Brain pericyte (primary cell): ENCODE measurements around the gene LDLRAD3.
"Not testable (repeated sequence)": the region's sequence is repeated elsewhere in the genome, so short reads cannot be mapped to it uniquely, and the experiment has no call there.

Experiments
- DNase-seq: peaks from one replicate; pipeline ENCODE4 v3.0.0-alpha.2; 2012; ENCODE audit warnings: low read depth, low spot score

LDLRAD3 gene

DNA sequence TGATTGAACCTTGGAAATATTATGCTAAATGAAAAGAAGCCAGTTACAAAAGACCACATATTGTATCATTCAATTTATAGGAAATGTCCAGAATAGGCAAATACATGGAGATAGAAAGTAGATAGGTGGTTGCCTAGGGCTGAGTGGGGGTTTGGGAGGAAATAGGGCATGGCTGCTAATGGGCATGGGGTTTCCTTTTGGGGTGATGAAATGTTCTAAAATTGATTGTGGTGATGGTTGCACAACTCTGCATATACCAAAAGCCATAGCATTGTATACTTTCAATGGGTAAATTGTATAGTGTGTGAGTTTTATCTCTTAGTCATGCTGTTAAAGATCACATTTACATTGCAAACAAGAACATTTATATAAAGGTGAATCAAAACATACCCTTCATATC lies 48.7 kb downstream of the LDLRAD3 start:
- DNase-seq = no peak

DNA sequence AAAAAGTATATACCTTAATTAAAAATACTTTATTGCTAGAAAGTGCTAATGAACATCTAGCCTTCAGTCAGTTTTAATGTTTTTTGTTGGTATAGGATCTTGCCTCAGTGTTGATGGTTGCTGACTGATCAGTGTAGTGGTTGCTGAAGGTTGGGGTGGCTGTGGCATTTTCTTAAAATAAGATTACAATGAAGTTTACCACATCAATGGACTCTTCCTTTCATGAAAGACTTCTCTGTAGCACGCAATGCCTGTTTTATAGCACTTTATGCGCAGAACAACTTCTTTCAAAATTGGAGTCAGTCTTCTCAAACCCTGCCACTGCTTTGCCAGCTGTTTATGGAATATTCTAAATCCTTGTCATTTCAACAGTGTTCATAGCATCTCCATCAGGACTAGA lies 50.6 kb downstream of the LDLRAD3 start:
- DNase-seq = no peak

DNA sequence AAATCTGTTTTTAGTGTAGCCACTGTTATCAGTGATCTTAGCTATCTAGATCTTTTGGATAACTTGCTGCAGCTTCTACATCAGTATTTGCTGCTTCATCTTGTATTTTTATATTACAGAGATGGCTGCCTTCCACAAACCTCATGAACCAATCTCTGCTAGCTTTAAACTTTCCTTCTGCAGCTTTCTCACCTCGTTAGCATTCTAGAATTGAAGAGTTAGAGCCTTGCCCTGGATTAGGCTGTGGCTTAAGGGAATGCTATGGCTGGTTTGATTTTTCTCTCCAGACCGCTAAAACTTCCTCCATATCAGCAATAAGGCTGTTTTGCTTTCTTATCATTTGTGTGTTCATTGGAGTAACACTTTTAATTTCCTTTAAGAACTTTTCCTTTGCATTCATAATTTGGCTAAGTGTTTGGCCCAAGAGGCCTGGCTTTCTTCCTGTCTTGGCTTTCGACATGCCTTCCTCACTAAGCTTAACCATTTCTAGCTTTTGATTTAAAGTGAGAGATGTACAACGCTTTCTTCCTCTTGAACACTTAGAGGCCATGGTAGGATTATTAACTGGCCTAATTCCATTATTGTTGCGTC lies 51.9 kb downstream of the LDLRAD3 start:
- no peak for DNase-seq

DNA sequence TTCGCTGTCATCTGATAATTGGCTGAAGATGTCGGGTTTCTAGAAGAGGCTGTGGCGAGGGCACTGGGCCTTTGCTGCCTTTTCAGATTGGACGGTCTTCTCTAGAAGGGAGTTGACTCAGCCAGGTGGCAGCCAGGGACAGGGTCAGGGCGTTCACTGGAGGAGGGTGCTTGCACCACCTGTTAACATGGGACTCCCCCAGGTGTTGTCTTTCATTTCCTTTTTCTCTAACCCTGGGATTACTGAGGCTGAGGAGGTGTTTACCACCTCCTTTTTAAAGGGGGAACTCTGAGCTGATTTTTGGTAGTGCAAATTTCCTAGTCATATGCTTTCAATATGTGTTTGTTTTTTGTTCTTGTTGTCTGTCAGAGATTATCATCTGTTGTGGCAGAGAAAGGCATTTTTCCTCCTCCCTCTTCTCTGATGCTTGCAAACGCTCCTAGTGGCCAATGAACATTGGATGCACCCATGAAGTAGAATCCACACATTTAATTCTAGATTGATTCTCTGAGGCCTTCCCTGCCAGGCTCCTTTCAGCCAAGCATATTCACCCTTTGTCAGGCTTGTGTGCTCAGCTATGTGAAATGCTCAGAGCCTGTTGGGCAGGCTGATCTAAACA lies 54.1 kb downstream of the LDLRAD3 start:
- no peak for DNase-seq

DNA sequence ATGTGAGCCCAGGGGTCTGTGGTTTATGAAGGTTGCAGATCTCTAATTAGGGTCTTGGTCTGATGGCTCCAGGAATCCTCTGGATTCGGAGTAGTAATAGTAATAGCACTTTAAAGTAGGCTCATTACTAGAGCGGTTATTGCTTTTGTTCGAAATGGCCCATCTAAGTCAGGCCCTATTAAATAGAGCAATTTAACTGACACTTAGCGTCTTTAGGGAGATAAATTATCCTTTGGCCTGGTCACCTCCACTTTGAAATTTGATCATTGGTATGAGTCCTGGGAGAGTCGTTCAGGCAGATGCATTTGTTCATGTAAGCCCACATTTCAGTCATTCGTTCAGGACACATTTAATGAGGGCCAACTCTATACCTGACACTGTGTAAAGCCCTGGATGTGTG lies 54.8 kb downstream of the LDLRAD3 start:
- no peak for DNase-seq

DNA sequence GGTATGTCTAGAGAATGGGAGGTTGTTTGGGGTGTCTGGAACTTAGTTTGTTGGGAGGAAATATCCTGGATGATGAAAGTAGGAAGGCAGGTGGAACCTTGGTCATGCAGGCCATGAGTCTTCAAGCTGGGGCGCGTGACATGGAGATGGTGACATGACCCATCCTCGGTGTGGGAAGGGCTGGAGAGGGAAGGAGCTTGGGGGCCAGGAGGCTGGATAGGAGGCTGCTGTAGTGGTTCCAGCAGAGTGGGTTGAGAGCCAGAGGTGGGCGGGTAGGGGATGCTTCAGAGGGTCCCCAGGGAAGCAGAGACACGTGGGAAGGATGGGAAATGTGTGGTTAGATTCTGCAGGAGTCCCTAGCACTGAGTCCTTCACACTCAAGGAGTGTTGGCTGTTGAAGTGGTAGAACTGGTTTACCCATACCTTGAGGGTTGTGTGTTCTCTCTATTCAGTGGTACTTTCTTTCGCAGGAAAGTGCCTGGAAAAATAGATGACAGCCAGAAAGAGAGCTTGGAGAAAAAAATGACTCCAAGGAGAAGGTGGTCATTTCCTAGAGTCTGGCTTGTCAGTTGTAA lies 56.8 kb downstream of the LDLRAD3 start:
- no peak for DNase-seq

DNA sequence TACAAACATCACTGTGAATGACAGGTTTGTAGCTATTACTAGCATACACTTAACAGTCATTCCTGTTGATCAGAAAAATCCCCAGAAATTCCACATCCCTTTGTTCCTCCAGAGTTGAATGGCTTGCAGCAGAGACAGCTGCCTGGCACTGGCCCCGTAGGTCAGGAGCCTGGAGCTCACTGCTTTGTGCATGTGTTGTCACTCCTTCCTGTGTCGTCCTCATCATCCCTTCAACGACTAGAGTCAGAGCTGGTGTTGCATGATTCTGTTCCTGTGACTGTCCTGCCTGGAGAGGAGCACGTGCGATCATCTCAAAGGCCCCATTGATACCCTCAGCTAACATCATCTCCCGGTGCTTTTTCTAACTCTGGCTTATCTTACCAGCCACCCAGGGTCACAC lies 58.3 kb downstream of the LDLRAD3 start:
- DNase-seq = no peak

DNA sequence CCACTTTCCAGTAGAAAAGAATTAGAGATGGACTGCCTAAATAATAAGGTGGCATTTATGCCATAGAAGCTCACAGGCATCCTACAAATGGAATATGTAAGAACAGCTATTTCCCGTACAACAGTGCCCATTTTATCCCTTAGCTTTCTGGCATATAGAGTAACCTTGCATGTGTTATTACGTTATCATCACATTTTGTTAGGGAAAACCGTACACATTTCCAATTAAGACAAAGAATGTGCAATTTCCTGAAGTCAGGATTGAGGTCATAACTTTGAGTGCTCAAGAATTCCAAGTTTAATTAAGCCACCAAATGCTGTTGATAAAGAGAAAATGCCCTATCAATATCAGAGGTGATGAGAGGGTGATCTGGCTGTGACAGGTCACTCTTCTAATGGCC lies 58.9 kb downstream of the LDLRAD3 start:
- DNase-seq = no peak

DNA sequence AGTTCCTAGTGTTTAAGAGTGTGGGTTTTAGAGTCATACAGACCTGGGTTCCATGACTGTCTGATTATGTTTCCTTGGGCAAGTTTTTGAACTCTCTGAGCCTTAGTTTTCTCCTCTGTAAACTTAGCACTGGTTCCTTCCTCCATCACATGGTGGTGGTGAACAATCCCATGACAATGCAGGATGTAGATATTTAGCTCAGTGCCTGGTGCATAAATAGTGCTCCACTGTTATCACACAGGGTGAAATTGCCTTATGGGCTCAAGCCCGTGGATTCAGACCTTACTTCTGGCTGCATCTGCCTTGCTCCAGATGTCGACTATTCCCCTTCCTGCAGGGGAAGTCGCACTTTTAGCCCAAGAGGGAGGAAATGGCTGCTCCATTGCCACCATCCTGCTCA lies 62.7 kb downstream of the LDLRAD3 start:
- no peak for DNase-seq

DNA sequence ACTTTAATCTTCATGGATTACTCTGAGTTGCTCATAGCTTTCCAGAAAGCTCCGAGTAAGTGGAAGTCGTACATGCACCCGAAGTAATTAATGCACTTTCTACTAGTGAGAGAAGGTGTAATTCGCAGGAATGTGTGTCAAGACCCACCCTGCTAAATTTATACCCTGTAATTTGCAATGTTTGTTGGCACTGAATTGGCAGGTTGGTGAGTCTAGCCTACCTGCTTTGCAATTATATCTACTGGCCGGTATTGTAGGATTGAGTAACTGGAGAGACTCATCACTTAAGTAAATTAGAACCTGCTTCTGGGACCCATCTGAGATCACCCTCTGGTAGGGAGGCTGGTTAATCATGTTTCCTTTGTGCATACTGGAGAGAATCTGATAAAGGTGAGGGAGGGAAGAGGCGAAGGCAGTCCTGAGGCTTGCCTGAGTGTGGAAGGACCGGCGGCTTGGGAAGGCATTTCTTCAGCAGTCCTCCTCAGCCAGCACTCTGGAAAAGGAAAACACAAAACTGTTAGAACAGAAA lies 63.3 kb downstream of the LDLRAD3 start:
- no peak for DNase-seq

DNA sequence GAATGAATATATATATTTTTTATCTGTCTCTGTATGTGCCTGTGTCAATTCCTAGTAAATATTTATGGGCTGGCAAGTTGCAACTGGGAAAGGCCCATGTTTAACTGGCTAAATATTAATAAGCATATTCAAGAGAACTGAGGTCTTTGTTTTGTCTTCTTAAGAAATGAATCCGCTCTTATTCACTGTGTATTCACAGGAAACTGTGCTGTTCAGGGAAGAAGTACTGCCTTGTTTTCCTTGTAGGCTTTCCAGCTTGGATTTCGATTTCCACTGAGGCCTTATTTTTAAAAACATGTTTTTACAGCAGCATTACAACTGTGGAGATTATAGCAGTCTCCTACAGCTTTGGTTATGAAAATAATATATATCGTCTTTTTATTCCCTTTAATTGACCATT lies 64.7 kb downstream of the LDLRAD3 start:
- DNase-seq = no peak

DNA sequence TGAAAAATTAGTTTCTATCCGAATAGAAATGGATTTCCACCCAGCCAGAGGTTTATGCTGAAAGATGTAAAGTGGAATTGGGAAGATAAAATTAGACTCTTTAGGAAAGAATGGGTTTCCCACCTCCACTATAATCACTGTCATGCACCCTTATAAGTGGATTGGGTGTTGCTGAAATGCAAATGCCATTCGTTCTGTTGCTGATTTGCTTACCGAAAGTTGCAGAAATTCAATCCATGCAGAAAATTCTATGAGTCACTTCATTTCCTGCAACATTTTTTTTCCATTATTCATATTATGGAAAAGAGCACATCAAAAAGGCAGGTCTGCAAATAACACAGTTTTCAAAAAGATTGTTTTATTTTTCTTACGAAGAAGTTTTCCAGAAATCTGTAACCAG lies 65.6 kb downstream of the LDLRAD3 start:
- DNase-seq = no peak

DNA sequence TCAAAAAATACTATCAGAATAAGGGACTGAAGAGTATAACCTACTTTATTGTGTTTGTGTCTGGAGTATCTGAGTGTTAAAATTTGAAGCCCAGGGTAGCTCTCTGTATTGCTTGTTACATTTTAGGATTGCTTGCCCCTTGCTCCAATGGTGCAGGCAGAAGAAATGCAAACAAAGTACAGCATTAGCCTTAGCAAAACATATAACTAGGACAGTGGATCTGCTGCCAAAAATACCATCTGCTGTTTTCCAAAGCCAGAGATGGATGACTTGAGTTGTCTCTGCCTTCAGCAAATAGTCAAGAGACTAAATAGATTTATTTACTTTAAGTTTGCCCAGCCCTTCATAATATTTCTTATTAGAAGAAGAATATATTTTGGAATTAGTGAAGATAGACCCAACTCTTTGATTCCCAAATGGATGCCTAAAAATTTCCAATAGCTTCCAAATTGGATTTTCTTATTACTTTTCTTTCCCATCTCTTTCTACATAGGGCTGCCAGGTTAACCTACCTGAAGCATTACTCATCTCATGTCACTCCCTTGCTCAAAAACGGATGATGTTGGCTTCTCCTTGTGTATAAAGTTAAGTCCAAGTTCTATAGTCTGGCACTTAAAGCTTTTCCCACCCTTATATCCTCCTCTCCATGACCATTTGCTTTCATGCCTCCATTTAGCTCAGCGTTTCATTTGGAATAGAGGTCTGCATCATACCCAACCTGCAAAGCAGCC lies 66.3 kb downstream of the LDLRAD3 start:
- DNase-seq = no peak

DNA sequence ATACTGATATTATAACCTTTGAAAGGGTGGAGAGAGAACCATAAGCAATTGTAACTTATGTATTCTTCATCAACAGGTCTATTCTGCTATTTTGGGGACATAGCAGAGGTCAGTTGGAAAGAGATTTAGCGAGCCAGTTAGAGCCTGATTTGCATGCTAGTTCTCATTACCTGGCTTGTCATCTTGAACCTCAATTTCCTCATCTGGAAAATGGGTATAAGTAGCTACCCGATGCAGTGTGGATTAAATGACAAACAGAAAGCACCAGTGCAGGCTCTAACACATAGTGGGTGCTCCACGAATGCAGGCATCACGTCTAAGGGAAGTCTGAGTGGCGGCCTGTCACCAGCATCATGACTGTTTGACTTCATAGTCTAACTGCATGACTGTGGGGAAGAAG lies 67.7 kb downstream of the LDLRAD3 start:
- no peak for DNase-seq

DNA sequence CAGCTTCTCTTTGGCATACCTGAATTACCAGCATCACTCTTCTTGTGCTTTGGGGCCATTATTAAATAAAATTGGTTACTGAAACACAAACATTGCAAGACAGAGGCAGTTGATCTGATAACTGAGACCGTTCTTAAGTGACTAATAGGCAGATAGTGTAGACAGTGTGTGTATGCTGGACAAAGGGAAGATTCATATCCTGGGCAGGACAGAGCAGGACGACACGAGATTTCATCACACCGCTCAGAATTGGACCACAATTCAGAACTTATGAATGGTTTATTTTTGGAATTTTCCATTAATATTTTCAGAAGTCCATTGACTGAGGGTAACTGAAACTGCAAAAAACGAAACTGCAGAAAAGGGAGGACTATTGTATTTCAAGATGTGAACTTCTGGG lies 68.6 kb downstream of the LDLRAD3 start:
- DNase-seq = no peak

DNA sequence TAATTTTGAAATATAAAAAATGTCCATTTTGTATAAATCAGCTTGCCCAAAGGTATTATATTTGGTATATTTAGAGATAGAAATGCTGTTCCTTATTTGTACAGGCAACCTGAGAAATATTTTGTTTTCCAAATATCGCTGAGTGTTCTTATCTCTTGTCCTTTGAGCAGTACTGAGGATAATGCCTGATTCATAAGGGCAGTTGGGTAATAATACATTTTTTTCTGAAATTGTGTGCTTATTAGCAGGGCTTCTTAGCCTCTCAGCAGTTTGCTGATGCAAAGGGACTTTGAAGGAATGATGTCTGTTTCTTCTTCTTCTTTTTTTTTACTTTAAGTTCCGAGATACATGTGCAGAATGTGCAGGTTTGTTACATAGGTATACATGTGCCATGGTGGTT lies 69.1 kb downstream of the LDLRAD3 start:
- DNase-seq = no peak

DNA sequence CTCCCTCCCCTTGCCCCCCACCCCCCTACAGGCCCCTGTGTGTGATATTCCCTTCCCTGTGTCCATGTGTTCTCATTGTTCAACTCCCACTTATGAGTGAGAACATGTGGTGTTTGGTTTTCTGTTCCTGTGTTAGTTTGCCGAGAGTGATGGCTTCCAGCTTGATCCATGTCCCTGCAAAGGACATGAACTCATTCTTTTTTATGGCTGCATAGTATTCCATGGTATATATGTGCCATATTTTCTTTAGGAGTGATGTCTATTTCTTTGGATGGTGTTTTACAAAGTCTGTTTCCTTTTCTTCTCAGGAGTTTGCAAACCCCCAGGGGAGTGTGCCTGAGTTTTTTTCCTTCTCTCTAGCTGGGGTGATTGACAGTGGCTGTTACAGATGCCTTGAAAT lies 69.6 kb downstream of the LDLRAD3 start:
- DNase-seq = not testable (repeated sequence)

DNA sequence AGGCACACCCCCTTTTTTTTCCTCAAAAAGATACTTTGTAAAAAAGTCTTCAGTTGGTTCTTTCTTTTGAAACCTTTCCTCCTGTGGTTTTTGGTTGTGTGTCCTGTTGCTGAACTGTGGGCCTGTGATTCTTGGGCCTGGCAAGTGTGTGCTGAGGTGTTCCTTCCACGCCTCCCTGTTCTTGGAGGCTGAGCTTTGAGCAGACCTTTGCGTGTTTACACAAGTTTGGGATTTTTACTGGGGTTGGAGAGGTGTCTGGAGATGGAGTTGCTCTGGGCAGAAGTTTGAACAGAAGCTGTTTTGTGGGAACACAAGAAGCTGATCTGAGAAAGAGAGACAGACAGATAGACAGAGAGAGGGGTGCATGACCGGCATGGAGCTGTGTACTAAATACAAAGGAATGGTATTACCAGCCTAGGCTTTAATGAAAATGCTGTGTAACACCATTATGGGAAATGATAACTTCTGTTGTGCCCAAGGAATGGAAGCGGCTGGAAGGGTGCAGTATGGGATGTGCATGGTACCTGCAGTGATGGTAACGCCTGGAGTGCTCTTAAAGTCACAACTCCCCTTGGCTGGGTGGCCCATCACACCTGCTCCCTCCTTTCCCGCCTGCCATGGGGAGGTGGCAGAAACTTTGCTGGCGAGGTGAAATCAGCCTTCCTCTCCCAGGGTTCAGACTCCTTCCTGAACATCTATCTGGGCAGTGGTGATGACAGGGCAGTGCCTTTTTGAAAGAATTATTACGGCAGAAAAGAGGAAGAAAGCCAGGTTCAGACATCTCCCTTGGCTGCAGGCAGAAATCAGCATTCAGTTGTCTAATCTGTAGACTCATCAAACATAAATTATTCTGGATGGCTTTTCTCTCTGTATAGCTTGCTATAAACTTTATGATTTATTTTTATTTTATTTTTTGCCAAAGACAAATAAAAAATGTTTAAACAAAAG lies 70.4 kb downstream of the LDLRAD3 start:
- no peak for DNase-seq

DNA sequence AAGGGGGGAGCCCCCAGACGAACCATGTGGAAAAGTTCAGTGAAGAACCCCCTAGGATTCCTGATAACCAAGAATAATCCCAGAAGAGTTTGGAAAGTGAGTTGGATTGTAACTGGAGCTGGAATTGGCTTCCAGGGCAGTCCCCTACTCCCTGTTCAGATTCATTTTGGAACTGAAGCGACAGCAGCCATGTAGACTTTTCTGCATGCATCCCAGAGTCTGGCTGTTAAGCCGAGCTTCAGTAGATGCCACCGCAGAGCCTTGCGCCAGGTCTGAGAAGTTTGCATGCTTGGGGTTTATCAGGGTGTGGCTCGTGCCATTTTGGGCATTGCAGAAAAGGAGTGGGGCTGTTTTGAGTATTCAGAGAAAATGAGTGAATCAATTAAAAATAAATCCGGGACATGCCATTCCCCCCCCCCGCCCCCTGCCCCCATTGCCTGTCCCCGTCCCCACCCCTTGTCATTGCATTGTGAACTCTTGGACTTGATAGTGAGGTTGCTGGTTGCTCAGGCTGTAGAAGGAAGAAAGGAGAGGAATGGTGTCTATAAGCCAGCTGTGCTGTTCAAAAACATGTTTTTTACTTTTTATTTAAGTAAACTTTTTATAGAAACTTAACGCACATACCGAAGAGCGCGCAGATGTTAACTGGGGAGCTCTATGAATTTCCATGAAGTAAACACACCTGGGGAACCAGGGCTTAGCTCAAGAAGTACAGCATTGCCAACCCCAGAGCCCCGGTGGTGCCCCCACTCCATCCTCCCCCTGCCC lies 71.2 kb downstream of the LDLRAD3 start:
- no peak for DNase-seq

DNA sequence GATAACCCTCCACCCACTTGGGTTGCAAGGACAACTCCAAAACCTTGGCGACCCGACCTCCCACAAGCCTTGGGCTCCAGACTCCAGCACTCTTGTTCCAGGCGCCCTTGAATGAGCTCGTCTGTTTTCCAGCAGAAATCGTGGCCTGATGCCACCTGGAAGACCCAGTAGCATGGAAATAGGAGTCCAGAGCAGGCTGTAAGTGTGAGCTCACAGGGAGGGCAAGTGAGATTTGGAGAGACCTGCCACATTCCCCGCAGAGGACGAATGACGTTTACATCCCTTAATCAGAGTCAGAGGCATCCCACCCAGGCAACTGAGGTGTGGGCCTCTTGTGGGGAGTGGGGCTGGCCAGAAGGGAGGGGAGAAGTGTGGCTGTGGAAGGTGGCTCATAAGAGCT lies 71.9 kb downstream of the LDLRAD3 start:
- no peak for DNase-seq

DNA sequence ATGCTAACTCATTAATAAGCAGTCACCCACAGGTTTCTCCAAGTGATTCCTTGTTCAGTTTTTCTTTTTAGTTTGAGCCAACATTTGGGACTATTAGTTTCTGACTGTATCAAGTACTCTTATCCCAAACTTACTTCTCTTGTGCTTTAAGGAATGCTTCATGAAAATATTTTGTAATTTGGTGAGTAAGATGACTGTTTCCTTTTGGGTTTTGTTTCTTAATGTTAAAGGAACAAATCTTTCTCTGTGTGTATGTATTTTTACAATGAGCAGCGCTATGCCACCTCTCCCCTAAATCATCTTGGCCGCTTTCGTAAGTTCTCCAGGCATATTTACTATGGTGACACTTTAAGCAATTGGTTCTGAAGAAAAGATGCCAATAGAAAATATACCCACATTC lies 72.4 kb downstream of the LDLRAD3 start:
- no peak for DNase-seq
